Measurements from ENCODE around the gene UNC5A.

DNA sequence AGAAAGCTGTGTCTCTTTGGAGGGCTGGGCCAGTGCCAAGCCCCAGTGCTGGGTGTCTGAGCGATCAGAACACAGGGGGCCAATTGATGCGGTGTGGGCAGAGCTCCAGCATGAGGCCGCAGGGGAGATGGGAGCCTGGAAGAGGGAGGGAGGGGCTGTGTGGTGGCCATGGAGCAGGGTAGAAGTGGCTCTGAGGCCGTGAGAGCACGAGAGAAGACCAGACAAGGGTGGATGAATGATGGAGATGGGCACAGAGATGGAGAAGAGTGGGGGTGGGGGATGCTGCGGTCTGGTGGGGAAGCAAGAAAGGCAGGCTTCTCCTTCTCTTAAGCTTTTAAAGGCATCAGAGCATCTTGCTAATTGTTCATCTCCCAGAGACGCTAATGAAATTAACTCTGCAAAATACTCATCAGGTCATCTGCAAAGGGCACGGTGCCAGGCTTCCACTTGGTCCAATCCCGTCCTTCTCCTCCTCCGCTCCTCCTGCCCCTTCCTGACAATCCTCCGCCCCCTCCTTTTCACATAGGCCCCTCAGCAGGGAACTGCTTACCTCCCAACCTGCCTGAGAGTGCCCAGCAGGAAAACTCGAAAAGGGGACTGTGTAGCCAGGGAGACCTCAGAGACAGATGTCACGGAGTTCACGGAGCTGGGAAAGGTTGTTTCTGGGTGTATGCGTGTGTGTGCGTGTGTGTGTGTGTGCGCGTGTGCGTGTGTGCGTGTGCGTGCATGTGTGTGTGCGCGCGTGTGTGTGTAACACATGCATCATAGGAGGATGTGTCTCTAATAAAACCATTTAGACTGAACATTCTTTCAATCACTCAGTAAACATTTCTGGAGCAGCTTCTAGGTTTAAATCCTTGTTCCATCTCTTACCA, 7.1 kb upstream of the UNC5A start:
- TF ChIP-seq POLR2AphosphoS5 (IDR thresholded peaks at IDR 0.05; ENCODE audit: low read depth, low read length) (no peak), EZH2phosphoT487 (IDR thresholded peaks at IDR 0.05; ENCODE audit: borderline replicate concordance) (no peak), POLR2A (IDR thresholded peaks at IDR 0.05; ENCODE audit: borderline replicate concordance, extremely low read depth, insufficient read depth, insufficient read length) (no peak), CEBPB (IDR thresholded peaks at IDR 0.05; ENCODE audit: low read depth) (no peak), EZH2 (IDR thresholded peaks at IDR 0.05) (no peak), JUND (IDR thresholded peaks at IDR 0.05) (no peak)
- TF ChIP-seq, protein P1, sequence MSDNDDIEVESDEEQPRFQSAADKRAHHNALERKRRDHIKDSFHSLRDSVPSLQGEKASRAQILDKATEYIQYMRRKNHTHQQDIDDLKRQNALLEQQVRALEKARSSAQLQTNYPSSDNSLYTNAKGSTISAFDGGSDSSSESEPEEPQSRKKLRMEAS (IDR thresholded peaks at IDR 0.05), result no peak
- TF ChIP-seq, protein P2, sequence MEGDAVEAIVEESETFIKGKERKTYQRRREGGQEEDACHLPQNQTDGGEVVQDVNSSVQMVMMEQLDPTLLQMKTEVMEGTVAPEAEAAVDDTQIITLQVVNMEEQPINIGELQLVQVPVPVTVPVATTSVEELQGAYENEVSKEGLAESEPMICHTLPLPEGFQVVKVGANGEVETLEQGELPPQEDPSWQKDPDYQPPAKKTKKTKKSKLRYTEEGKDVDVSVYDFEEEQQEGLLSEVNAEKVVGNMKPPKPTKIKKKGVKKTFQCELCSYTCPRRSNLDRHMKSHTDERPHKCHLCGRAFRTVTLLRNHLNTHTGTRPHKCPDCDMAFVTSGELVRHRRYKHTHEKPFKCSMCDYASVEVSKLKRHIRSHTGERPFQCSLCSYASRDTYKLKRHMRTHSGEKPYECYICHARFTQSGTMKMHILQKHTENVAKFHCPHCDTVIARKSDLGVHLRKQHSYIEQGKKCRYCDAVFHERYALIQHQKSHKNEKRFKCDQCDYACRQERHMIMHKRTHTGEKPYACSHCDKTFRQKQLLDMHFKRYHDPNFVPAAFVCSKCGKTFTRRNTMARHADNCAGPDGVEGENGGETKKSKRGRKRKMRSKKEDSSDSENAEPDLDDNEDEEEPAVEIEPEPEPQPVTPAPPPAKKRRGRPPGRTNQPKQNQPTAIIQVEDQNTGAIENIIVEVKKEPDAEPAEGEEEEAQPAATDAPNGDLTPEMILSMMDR (IDR thresholded peaks at IDR 0.05 in 2 of 3, conservative IDR thresholded peaks at IDR 0.05 in 1 of 3; ENCODE audit: borderline replicate concordance in 1 of 3, insufficient read depth in 1 of 3, low read depth in 2 of 3, low read length in 2 of 3), result no peak
- TF ChIP-seq, protein P3, sequence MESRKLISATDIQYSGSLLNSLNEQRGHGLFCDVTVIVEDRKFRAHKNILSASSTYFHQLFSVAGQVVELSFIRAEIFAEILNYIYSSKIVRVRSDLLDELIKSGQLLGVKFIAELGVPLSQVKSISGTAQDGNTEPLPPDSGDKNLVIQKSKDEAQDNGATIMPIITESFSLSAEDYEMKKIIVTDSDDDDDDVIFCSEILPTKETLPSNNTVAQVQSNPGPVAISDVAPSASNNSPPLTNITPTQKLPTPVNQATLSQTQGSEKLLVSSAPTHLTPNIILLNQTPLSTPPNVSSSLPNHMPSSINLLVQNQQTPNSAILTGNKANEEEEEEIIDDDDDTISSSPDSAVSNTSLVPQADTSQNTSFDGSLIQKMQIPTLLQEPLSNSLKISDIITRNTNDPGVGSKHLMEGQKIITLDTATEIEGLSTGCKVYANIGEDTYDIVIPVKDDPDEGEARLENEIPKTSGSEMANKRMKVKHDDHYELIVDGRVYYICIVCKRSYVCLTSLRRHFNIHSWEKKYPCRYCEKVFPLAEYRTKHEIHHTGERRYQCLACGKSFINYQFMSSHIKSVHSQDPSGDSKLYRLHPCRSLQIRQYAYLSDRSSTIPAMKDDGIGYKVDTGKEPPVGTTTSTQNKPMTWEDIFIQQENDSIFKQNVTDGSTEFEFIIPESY (IDR thresholded peaks at IDR 0.05; ENCODE audit: extremely low read depth, insufficient replicate concordance, low read length), result no peak
- TF ChIP-seq, protein P4, sequence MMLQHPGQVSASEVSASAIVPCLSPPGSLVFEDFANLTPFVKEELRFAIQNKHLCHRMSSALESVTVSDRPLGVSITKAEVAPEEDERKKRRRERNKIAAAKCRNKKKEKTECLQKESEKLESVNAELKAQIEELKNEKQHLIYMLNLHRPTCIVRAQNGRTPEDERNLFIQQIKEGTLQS (IDR thresholded peaks at IDR 0.05), result no peak
- TF ChIP-seq, protein P5, sequence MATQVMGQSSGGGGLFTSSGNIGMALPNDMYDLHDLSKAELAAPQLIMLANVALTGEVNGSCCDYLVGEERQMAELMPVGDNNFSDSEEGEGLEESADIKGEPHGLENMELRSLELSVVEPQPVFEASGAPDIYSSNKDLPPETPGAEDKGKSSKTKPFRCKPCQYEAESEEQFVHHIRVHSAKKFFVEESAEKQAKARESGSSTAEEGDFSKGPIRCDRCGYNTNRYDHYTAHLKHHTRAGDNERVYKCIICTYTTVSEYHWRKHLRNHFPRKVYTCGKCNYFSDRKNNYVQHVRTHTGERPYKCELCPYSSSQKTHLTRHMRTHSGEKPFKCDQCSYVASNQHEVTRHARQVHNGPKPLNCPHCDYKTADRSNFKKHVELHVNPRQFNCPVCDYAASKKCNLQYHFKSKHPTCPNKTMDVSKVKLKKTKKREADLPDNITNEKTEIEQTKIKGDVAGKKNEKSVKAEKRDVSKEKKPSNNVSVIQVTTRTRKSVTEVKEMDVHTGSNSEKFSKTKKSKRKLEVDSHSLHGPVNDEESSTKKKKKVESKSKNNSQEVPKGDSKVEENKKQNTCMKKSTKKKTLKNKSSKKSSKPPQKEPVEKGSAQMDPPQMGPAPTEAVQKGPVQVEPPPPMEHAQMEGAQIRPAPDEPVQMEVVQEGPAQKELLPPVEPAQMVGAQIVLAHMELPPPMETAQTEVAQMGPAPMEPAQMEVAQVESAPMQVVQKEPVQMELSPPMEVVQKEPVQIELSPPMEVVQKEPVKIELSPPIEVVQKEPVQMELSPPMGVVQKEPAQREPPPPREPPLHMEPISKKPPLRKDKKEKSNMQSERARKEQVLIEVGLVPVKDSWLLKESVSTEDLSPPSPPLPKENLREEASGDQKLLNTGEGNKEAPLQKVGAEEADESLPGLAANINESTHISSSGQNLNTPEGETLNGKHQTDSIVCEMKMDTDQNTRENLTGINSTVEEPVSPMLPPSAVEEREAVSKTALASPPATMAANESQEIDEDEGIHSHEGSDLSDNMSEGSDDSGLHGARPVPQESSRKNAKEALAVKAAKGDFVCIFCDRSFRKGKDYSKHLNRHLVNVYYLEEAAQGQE (IDR thresholded peaks at IDR 0.05; ENCODE audit: low read depth), result no peak
